Activated CD8-positive, alpha-beta memory T cell treated with anti-CD3 and anti-CD28 coated beads, Interleukin-2, amount 50 U/mL, for 4 hours (primary cell): ENCODE data around the gene GTPBP4.
"Not testable (repeated sequence)": the region's sequence is repeated elsewhere in the genome, so short reads cannot be mapped to it uniquely, and the experiment has no call there.

Experiments used
- DNase-seq: peaks from one replicate; pipeline ENCODE4 v3.0.0-alpha.2; 2020

The GTPBP4 gene

GRCh38 chr10:992871-993270, 4.6 kb downstream of the GTPBP4 start:
- no peak for DNase-seq

GRCh38 chr10:994836-995558, 6.8 kb downstream of the GTPBP4 start:
- DNase-seq: no peak

- no peak for DNase-seq
These were observed 7.3 kb downstream of the GTPBP4 start for GRCh38 chr10:995559-995926.

- DNase-seq: no peak
These were observed 7.8 kb downstream of the GTPBP4 start for GRCh38 chr10:996031-996430.

GRCh38 chr10:997266-998022, 9.2 kb downstream of the GTPBP4 start:
- DNase-seq: no peak

- DNase-seq: no peak
These were observed 14.3 kb downstream of the GTPBP4 start for GRCh38 chr10:1002425-1003006.

- DNase-seq: no peak
These were observed 15.8 kb downstream of the GTPBP4 start for GRCh38 chr10:1003884-1004670.

- no peak for DNase-seq
These were observed 18.3 kb downstream of the GTPBP4 start for GRCh38 chr10:1006573-1006972.

- DNase-seq: no peak
These were observed 19.3 kb downstream of the GTPBP4 start for GRCh38 chr10:1007583-1007982.

GRCh38 chr10:1009071-1009494, 20.8 kb downstream of the GTPBP4 start:
- no peak for DNase-seq

GRCh38 chr10:1009947-1010346, 21.7 kb downstream of the GTPBP4 start:
- not testable (repeated sequence) for DNase-seq

- DNase-seq: no peak
These were observed 22.5 kb downstream of the GTPBP4 start for GRCh38 chr10:1010703-1011102.

GRCh38 chr10:1011696-1012095, 23.5 kb downstream of the GTPBP4 start:
- DNase-seq: no peak

GRCh38 chr10:1015688-1016087, 27.5 kb downstream of the GTPBP4 start:
- DNase-seq: no peak

- no peak for DNase-seq
These were observed 31.1 kb downstream of the GTPBP4 start for GRCh38 chr10:1019362-1019761.

GRCh38 chr10:1020460-1020859, 32.2 kb downstream of the GTPBP4 start:
- DNase-seq: no peak

GRCh38 chr10:1020958-1021357, 32.7 kb downstream of the GTPBP4 start:
- no peak for DNase-seq

GRCh38 chr10:1022413-1022812, 34.2 kb downstream of the GTPBP4 start:
- no peak for DNase-seq

GRCh38 chr10:1024103-1024502, 35.9 kb downstream of the GTPBP4 start:
- no peak for DNase-seq

GRCh38 chr10:1025683-1026082, 37.4 kb downstream of the GTPBP4 start, which contains the start of gene IDI2:
Gene IDI2 (minus strand): TSS chr10:1025859. CDS start chr10:1024723, 1,136 bp downstream.
- DNase-seq: no peak

- DNase-seq: no peak
These were observed 38.3 kb downstream of the GTPBP4 start for GRCh38 chr10:1026578-1026977.

GRCh38 chr10:1029838-1030237, 41.6 kb downstream of the GTPBP4 start:
- DNase-seq: no peak

- no peak for DNase-seq
These were observed 45.4 kb downstream of the GTPBP4 start for GRCh38 chr10:1033601-1034000.
